GM21619 (cell line): ENCODE results near the gene HIVEP3.

Source experiments
- ATAC-seq: cut with Tn5 transposase; IDR thresholded peaks from one replicate; pipeline ENCODE4 v1.9.1; 2021; ENCODE audit not compliant: unreplicated experiment

HIVEP3 gene

GRCh38 chr1:41714638-41715389 is 203.9 kb downstream of the HIVEP3 start:
- no peak for ATAC-seq

GRCh38 chr1:41713557-41714327 is 205.0 kb downstream of the HIVEP3 start:
- ATAC-seq: no peak

GRCh38 chr1:41713141-41713540 is 205.6 kb downstream of the HIVEP3 start:
- no peak for ATAC-seq

GRCh38 chr1:41712695-41713094 is 206.0 kb downstream of the HIVEP3 start:
- ATAC-seq: no peak

- no peak for ATAC-seq
These were observed 206.6 kb downstream of the HIVEP3 start for GRCh38 chr1:41712081-41712480.

- no peak for ATAC-seq
These were observed 207.1 kb downstream of the HIVEP3 start for GRCh38 chr1:41711581-41711980.

GRCh38 chr1:41710980-41711379 is 207.7 kb downstream of the HIVEP3 start:
- ATAC-seq: no peak

GRCh38 chr1:41709873-41710272 is 208.8 kb downstream of the HIVEP3 start:
- no peak for ATAC-seq

GRCh38 chr1:41709331-41709730 is 209.4 kb downstream of the HIVEP3 start:
- ATAC-seq: no peak

- no peak for ATAC-seq
These were observed 210.4 kb downstream of the HIVEP3 start for GRCh38 chr1:41708332-41708731.

GRCh38 chr1:41707793-41708192 is 210.9 kb downstream of the HIVEP3 start:
- no peak for ATAC-seq

- no peak for ATAC-seq
These were observed 212.9 kb downstream of the HIVEP3 start for GRCh38 chr1:41705798-41706197.

- ATAC-seq: no peak
These were observed 214.5 kb downstream of the HIVEP3 start for GRCh38 chr1:41704196-41704595.

GRCh38 chr1:41702771-41703170 is 216.0 kb downstream of the HIVEP3 start:
- no peak for ATAC-seq

GRCh38 chr1:41700986-41701535 is 217.7 kb downstream of the HIVEP3 start:
- no peak for ATAC-seq

GRCh38 chr1:41700581-41700980 is 218.1 kb downstream of the HIVEP3 start:
- ATAC-seq: no peak

GRCh38 chr1:41699861-41700248 is 218.9 kb downstream of the HIVEP3 start:
- ATAC-seq: no peak

GRCh38 chr1:41698916-41699860 is 219.5 kb downstream of the HIVEP3 start:
- ATAC-seq: peak; percentile 72

GRCh38 chr1:41696381-41696780 is 222.3 kb downstream of the HIVEP3 start:
- no peak for ATAC-seq

GRCh38 chr1:41695118-41695745 is 223.5 kb downstream of the HIVEP3 start:
- no peak for ATAC-seq
